Measurements from ENCODE around the gene CCNT1.
"Not testable (repeated sequence)": the region's sequence is repeated elsewhere in the genome, so short reads cannot be mapped to it uniquely, and the experiment has no call there.

DNA sequence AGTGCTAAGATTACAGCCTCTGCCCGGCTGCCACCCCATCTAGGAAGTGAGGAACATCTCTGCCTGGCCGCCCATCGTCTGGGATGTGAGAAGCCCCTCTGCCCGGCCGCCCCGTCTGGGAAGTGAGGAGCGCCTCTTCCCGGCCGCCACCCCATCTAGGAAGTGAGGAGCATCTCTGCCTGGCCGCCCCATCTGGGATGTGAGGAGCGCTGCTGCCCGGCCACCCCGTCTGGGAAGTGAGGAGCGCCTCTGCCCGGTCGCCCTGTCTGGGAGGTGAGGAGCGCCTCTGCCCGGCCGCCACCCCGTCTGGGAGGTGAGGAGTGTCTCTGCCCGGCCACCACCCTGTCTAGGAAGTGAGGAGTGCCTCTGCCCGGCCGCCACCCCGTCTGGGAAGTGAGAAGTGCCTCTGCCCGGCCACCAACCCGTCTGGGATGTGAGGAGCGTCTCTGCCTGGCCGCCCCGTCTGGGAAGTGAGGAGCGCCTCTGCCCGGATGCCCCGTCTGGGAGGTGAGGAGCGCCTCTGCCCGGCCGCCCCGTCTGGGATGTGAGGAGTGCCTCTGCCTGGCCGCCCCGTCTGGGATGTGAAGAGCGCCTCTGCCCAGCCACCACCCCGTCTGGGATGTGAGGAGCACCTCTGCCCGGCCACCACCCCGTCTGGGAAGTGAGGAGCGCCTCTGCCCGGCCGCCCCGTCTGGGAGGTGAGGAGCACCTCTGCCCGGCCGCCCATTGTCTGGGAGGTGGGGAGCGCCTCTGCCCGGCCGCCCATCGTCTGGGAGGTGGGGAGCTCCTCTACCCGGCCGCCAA lies 74.6 kb downstream of the CCNT1 start:
- not testable (repeated sequence) for TF ChIP-seq EZH2 (IDR thresholded peaks at IDR 0.05; ENCODE audit: borderline replicate concordance, low read depth, low read length, poor library complexity, severe bottlenecking)
- TF ChIP-seq, protein P1, sequence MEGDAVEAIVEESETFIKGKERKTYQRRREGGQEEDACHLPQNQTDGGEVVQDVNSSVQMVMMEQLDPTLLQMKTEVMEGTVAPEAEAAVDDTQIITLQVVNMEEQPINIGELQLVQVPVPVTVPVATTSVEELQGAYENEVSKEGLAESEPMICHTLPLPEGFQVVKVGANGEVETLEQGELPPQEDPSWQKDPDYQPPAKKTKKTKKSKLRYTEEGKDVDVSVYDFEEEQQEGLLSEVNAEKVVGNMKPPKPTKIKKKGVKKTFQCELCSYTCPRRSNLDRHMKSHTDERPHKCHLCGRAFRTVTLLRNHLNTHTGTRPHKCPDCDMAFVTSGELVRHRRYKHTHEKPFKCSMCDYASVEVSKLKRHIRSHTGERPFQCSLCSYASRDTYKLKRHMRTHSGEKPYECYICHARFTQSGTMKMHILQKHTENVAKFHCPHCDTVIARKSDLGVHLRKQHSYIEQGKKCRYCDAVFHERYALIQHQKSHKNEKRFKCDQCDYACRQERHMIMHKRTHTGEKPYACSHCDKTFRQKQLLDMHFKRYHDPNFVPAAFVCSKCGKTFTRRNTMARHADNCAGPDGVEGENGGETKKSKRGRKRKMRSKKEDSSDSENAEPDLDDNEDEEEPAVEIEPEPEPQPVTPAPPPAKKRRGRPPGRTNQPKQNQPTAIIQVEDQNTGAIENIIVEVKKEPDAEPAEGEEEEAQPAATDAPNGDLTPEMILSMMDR (conservative IDR thresholded peaks at IDR 0.05; ENCODE audit: low read depth, low read length), result not testable (repeated sequence)

Measured in A673 (cell line).